ENCODE measurements around the gene SRXN1. TPM values are rescaled to one million over a fixed set of nuclear protein-coding genes. Genes with fewer than 3 reads are reported as not detected.

SRXN1 gene
- total RNA-seq, 2 experiments from 2014 or later = 17.0 to 18.1 TPM

DNA sequence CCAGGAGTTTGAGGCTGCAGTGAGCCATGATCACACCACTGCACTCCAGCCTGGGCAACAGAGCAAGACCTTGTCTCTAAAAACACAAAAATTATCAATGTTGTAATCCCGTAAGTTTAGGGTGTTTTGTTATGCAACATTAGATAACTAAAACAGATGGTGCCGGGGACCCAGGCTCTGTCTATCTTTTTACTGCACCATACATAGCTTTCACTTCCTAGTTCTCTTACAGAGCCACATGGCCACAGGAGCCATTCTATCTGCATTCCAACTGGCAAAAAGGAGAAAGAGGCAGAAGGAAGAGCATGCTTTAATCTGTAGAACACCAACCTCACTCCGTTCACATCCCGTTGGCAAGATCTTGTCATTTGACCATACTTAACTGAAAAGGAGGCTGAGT, 37.5 kb downstream of the SRXN1 start:
- peaks cover 8% of the 10 kb centered on the region for H3K4me1 Mint-ChIP-seq
- DNase-seq = no peak
- peaks cover 5% of the 10 kb centered on the region for H3K9me3 Mint-ChIP-seq
- no peak overlapping the region for H3K4me3 Mint-ChIP-seq
- H3K36me3 Mint-ChIP-seq = peaks cover 1% of the 10 kb centered on the region
- no peak overlapping the region for H3K27ac Mint-ChIP-seq
- H3K27me3 Mint-ChIP-seq = peaks cover 67% of the 10 kb centered on the region

GRCh38 chr20:611843-612185, 41.2 kb downstream of the SRXN1 start:
- no peaks in the 10 kb centered on the region for H3K36me3 Mint-ChIP-seq
- H3K27ac Mint-ChIP-seq = no peak overlapping the region
- DNase-seq = no peak
- H3K4me1 Mint-ChIP-seq = peaks cover 9% of the 10 kb centered on the region
- H3K9me3 Mint-ChIP-seq = no peaks in the 10 kb centered on the region
- no peak overlapping the region for H3K4me3 Mint-ChIP-seq
- peaks cover 65% of the 10 kb centered on the region for H3K27me3 Mint-ChIP-seq

GRCh38 chr20:611047-611842, 41.8 kb downstream of the SRXN1 start:
- no peaks in the 10 kb centered on the region for H3K9me3 Mint-ChIP-seq
- H3K4me1 Mint-ChIP-seq = peaks cover 9% of the 10 kb centered on the region
- DNase-seq = no peak
- H3K36me3 Mint-ChIP-seq = no peaks in the 10 kb centered on the region
- H3K27ac Mint-ChIP-seq = no peak overlapping the region
- H3K4me3 Mint-ChIP-seq = no peak overlapping the region
- peaks cover 61% of the 10 kb centered on the region for H3K27me3 Mint-ChIP-seq

DNA sequence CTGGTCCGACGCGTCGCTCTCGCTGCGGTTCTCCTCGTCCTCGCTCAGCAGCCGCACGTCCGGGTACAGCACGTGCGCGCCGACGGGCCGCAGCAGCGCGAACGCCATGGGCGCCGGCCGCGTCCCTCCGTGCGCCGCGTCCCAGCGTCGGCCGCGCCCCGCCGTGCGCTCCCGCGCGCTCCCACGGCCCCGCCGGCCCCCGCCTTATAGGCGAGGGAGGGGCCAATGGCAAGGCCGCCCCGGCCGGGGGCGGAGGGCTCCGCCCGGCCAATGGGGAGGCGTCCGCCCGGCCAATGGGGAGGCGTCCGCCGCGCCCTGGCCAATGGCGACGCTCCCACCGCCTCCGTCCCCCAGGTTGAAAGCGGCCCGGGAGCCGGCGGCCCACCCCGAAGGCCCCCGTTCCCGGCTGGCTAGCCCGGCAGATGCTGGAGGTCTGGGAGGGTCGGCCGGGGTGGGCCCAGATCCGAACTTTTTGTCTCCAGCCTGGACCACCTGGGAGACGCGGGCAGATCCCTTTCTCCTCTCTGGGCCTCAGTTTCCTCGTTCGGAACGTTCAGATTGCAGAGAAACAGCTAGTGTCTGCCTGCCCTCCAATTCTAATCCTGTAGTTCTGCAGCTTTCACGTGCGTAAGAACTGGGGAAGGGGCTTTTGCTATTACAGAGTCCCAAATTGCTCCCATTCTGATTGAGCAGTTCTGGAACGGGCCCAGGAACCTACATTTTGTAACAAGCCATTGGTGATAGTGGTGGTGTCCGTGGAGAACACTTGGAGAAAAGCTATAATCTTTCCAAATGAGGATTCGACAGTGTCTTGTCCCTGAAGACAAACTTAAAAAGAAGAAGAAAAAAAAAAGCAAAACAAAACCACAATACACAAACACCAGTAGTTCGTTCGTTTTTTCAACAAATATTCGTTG, 42.6 kb downstream of the SRXN1 start, which contains the start of gene TCF15:
TSS of gene TCF15 (minus strand) at position 180 of the 917 bp plus-strand sequence. CDS start at position 108, 72 bp downstream.
- H3K36me3 Mint-ChIP-seq = no peaks in the 10 kb centered on the region
- H3K27ac Mint-ChIP-seq = no peak within 1 kb of the TSS
- peak; percentile 47 for DNase-seq
- H3K4me3 Mint-ChIP-seq = no peak within 1 kb of the TSS
- peaks cover 9% of the 10 kb centered on the region for H3K4me1 Mint-ChIP-seq
- H3K27me3 Mint-ChIP-seq = peaks cover 56% of the 10 kb centered on the region
- no peaks in the 10 kb centered on the region for H3K9me3 Mint-ChIP-seq

- no peak overlapping the region for H3K4me3 Mint-ChIP-seq
- no peaks in the 10 kb centered on the region for H3K9me3 Mint-ChIP-seq
- H3K27ac Mint-ChIP-seq = no peak overlapping the region
- peaks cover 9% of the 10 kb centered on the region for H3K4me1 Mint-ChIP-seq
- peaks cover 56% of the 10 kb centered on the region for H3K27me3 Mint-ChIP-seq
- no peaks in the 10 kb centered on the region for H3K36me3 Mint-ChIP-seq
- no peak for DNase-seq
These were observed 43.5 kb downstream of the SRXN1 start for GRCh38 chr20:609371-609964.

DNA sequence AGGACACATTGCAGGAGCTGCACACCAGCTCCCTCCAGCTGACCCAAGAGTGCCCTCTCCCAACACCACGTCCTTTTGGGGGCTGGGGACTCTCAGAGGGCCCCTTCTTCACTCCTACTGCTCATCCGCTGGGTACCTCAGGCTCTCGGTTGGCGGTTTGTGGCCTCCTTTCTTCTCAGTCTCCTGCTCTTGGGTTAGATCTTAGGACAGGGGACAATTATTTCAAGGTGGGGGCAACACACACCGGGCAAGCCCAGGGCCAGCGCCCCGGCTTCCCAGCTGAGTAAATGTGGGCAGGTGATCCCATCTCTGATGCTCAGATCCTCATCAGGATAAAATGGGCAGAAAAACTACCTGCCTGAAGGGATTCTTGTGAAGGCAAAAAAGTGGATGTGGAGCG, 44.0 kb downstream of the SRXN1 start:
- DNase-seq = no peak
- no peak overlapping the region for H3K27ac Mint-ChIP-seq
- no peaks in the 10 kb centered on the region for H3K9me3 Mint-ChIP-seq
- no peaks in the 10 kb centered on the region for H3K36me3 Mint-ChIP-seq
- H3K27me3 Mint-ChIP-seq = peaks cover 53% of the 10 kb centered on the region
- H3K4me1 Mint-ChIP-seq = peaks cover 9% of the 10 kb centered on the region
- no peak overlapping the region for H3K4me3 Mint-ChIP-seq

DNA sequence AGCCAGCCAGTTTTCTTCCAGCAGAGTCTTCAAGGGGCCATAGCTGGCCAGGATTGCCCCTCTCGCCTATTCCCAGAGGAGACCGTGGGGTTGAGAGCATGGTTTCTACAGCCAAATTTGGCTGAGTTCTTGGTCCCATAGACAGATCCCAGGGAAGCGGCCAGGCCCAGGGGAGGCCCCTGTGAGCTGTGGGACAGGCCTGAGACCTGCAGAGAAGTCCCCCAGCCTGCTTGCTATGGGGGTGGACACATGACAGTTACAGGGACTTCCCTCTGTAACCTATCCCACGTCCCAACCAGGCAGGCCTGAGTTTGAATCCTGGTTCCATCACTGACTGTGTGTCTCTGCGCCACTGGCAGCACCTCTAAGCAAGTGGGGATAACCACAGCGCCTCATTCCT, 45.5 kb downstream of the SRXN1 start:
- peaks cover 9% of the 10 kb centered on the region for H3K4me1 Mint-ChIP-seq
- H3K9me3 Mint-ChIP-seq = no peaks in the 10 kb centered on the region
- peaks cover 44% of the 10 kb centered on the region for H3K27me3 Mint-ChIP-seq
- DNase-seq = no peak
- no peaks in the 10 kb centered on the region for H3K36me3 Mint-ChIP-seq
- H3K4me3 Mint-ChIP-seq = no peak overlapping the region
- H3K27ac Mint-ChIP-seq = no peak overlapping the region

DNA sequence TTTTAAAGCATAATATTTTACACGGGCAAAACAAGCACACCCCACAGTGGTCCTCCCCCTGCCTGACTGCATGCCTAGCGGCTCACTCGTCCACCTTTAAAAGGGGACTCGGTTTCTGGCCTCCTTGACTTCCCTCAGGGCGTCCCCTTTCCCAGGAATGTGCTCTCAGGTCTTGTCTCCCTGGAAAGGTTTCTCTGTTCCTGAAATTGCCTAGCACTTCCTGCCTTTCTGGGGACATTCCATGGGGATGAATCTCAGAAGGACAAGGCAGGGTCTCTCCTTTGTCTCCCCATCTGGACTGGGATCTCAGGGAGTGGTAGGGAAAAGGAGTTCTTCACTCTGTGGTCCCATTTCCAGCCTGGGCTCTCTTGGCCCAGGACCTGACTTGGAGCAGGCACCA, 47.8 kb downstream of the SRXN1 start:
- Mint-ChIP-seq H3K4me3 (no peak overlapping the region), H3K27me3 (peaks cover 23% of the 10 kb centered on the region), H3K36me3 (no peaks in the 10 kb centered on the region), H3K27ac (no peak overlapping the region), H3K4me1 (no peaks in the 10 kb centered on the region), H3K9me3 (no peaks in the 10 kb centered on the region)
- DNase-seq = no peak

DNA sequence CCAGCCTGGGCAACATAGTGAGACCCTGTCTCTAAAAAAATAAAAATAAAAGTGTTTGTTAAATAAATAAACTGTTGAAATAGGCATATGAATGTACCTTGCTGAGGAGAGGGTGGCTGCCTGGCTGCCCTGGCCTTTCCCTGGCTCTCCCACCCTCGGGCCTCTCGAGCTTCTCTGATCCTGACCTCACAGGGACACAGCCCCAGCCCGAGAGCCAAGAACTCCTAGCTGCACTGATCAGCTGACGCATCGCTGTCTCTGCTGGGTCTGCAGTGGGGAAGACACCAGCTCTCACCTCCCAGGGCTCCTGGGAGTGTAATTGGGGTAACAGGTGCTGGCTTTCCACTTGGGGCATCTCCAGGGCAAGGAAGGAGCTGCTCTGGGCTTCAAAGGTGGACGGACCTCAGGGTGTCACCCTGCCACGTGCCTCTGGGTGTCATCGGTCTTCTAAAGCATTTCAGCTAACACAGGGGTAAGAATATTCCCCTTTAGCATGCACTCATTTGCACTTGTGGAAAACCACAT, 49.8 kb downstream of the SRXN1 start:
- Mint-ChIP-seq H3K36me3 (no peaks in the 10 kb centered on the region), H3K27ac (no peak overlapping the region), H3K4me1 (no peaks in the 10 kb centered on the region), H3K27me3 (peaks cover 12% of the 10 kb centered on the region), H3K4me3 (no peak overlapping the region), H3K9me3 (no peaks in the 10 kb centered on the region)
- DNase-seq = no peak

- H3K9me3 Mint-ChIP-seq = no peaks in the 10 kb centered on the region
These were observed 50.7 kb downstream of the SRXN1 start for GRCh38 chr20:602111-602970.

GRCh38 chr20:600736-601135, 52.3 kb downstream of the SRXN1 start:
- Mint-ChIP-seq H3K36me3 (no peaks in the 10 kb centered on the region), H3K9me3 (no peaks in the 10 kb centered on the region), H3K4me3 (no peak overlapping the region), H3K4me1 (no peaks in the 10 kb centered on the region), H3K27ac (no peak overlapping the region), H3K27me3 (no peaks in the 10 kb centered on the region)
- no peak for DNase-seq

More at GRCh38 chr20:602111-602970, 50.7 kb downstream of the SRXN1 start:
- Mint-ChIP-seq H3K27me3 (peaks cover 7% of the 10 kb centered on the region), H3K4me1 (no peaks in the 10 kb centered on the region), H3K4me3 (no peak overlapping the region), H3K27ac (no peak overlapping the region), H3K36me3 (no peaks in the 10 kb centered on the region)
- no peak for DNase-seq

DNA sequence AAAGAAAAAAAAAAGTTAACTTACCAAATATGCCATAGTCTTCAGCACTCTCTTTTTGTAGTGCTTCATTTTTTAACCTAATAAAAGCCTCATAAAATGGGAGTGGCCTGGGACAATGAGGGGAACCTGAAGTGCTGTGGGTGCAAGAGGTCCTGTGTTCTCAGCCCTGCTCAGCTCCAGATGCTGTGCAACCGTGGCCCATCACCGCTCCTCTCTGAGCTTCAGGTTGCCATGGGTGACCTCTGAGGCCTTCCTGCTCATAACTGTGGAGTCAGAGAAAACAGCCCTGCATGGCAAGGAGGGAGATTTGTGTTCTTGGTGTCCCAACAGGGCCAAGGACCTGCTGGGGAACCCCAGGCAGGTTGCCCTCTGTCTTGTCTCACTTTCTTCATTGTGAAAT, 52.9 kb downstream of the SRXN1 start:
- Mint-ChIP-seq H3K27me3 (no peaks in the 10 kb centered on the region), H3K4me3 (no peak overlapping the region), H3K36me3 (no peaks in the 10 kb centered on the region), H3K27ac (no peak overlapping the region), H3K4me1 (no peaks in the 10 kb centered on the region), H3K9me3 (no peaks in the 10 kb centered on the region)
- DNase-seq = no peak

GRCh38 chr20:598133-598850, 54.7 kb downstream of the SRXN1 start:
- no peaks in the 10 kb centered on the region for H3K36me3 Mint-ChIP-seq
- no peaks in the 10 kb centered on the region for H3K4me1 Mint-ChIP-seq
- no peak for DNase-seq
- no peaks in the 10 kb centered on the region for H3K9me3 Mint-ChIP-seq
- H3K4me3 Mint-ChIP-seq = no peak overlapping the region
- no peaks in the 10 kb centered on the region for H3K27me3 Mint-ChIP-seq
- no peak overlapping the region for H3K27ac Mint-ChIP-seq

GRCh38 chr20:597560-597959, 55.4 kb downstream of the SRXN1 start:
- H3K4me1 Mint-ChIP-seq = no peaks in the 10 kb centered on the region

More at GRCh38 chr20:597560-597959, 55.4 kb downstream of the SRXN1 start:
- H3K27ac Mint-ChIP-seq = no peak overlapping the region
- DNase-seq = no peak
- H3K4me3 Mint-ChIP-seq = no peak overlapping the region
- H3K27me3 Mint-ChIP-seq = no peaks in the 10 kb centered on the region
- H3K9me3 Mint-ChIP-seq = no peaks in the 10 kb centered on the region
- no peaks in the 10 kb centered on the region for H3K36me3 Mint-ChIP-seq
